Umbilical cord (tissue), 2 donors: ENCODE data around the gene CENPC. TPM values are rescaled to one million over a fixed set of nuclear protein-coding genes. Genes with fewer than 3 reads are reported as not detected.
A peak's percentile ranks its signal among the peaks of the same experiment; 100 is the strongest.
"Not testable (repeated sequence)": the region's sequence is repeated elsewhere in the genome, so short reads cannot be mapped to it uniquely, and the experiment has no call there.

Experiments
- DNase-seq: peaks from one replicate; pipeline ENCODE4 v3.0.0-alpha.2; 2015; ENCODE audit warnings: low spot score
- total RNA-seq: library from RNA; depleted of rRNA; stranded (reverse); fragments of >200 nt; gene quantifications from one replicate; pipeline ENCODE4 v1.2.3, GENCODE V29; 2014; ENCODE audit warnings: low replicate concordance; ENCODE audit not compliant: insufficient read depth

CENPC gene
- total RNA-seq, 1 donor from 2014 or later = 20.5 TPM

GRCh38 chr4:67468830-67469229 lies 76.5 kb downstream of the CENPC start:
- DNase-seq = no peak

- no peak for DNase-seq
These were observed 78.6 kb downstream of the CENPC start for GRCh38 chr4:67466751-67467150.

GRCh38 chr4:67465763-67466052 lies 79.6 kb downstream of the CENPC start:
- no peak for DNase-seq

- no peak for DNase-seq
These were observed 80.1 kb downstream of the CENPC start for GRCh38 chr4:67465032-67465762.

GRCh38 chr4:67460574-67460973 lies 84.7 kb downstream of the CENPC start:
- DNase-seq = no peak

- no peak for DNase-seq
These were observed 86.1 kb downstream of the CENPC start for GRCh38 chr4:67459164-67459563.

- no peak for DNase-seq
These were observed 88.6 kb downstream of the CENPC start for GRCh38 chr4:67456577-67457196.

GRCh38 chr4:67452846-67453205 lies 92.5 kb downstream of the CENPC start:
- DNase-seq = not testable (repeated sequence)

GRCh38 chr4:67452100-67452845 lies 93.0 kb downstream of the CENPC start:
- DNase-seq = no peak

- no peak for DNase-seq
These were observed 93.8 kb downstream of the CENPC start for GRCh38 chr4:67451464-67451863.

- DNase-seq = no peak
These were observed 96.7 kb downstream of the CENPC start for GRCh38 chr4:67448621-67449020.

GRCh38 chr4:67447873-67448272 lies 97.4 kb downstream of the CENPC start:
- no peak for DNase-seq

- no peak for DNase-seq
These were observed 98.5 kb downstream of the CENPC start for GRCh38 chr4:67446811-67447210.

- not testable (repeated sequence) for DNase-seq
These were observed 99.4 kb downstream of the CENPC start for GRCh38 chr4:67445881-67446280.

GRCh38 chr4:67438975-67439374 lies 106.3 kb downstream of the CENPC start:
- no peak for DNase-seq

GRCh38 chr4:67437974-67438713 lies 107.2 kb downstream of the CENPC start:
- peak; percentile 44 for DNase-seq

- DNase-seq = no peak
These were observed 108.6 kb downstream of the CENPC start for GRCh38 chr4:67436742-67437141.

- no peak for DNase-seq
These were observed 114.3 kb downstream of the CENPC start for GRCh38 chr4:67430989-67431388.

GRCh38 chr4:67428819-67429218 lies 116.5 kb downstream of the CENPC start:
- no peak for DNase-seq
